Measurements from ENCODE around the gene IFIT2.

GRCh38 chr10:89263531-89263930, 38.3 kb upstream of the IFIT2 start:
- TF ChIP-seq POLR2A (IDR thresholded peaks at IDR 0.05; ENCODE audit: low read depth, low read length) (no peak), POLR2AphosphoS5 (IDR thresholded peaks at IDR 0.05; ENCODE audit: low read depth, low read length) (no peak)
